SK-N-SH (cell line): ENCODE data around the gene PNKD.

Source experiments
- CTCF ChIP-seq: fragments of 200-600 bp; sonication (generic); IDR thresholded peaks from 2 replicates; pipeline ENCODE4 v1.6.1; 2017; ENCODE audit warnings: antibody characterized with exemption, mild to moderate bottlenecking, moderate library complexity
- FOXJ3 ChIP-seq: sonication (generic); formaldehyde crosslinking; IDR thresholded peaks from 2 replicates; pipeline ENCODE4 v1.5.1; 2020; ENCODE audit warnings: mild to moderate bottlenecking, missing genetic modification reagents
- JUND ChIP-seq: IDR thresholded peaks from 2 replicates; pipeline ENCODE4 v1.4.0; 2012
- POLR2AphosphoS5 ChIP-seq: IDR thresholded peaks from 2 replicates; pipeline ENCODE4 v1.6.1; 2012; ENCODE audit warnings: low read depth, low read length
- RAD21 ChIP-seq: IDR thresholded peaks from 2 replicates; pipeline ENCODE4 v1.6.1; 2012; ENCODE audit warnings: mild to moderate bottlenecking, low read length

GRCh38 chr2:218291318-218292047 lies 21.2 kb downstream of the PNKD start:
- TF ChIP-seq CTCF (no peak), JUND (no peak), FOXJ3 (CRISPR knock-in tag) (no peak), POLR2AphosphoS5 (no peak), RAD21 (no peak)
